Muscle layer of duodenum (tissue), 2 donors: ENCODE measurements around the gene PRTFDC1.

Source experiments
- H3K27ac ChIP-seq: one replicate; pipeline ENCODE4 v1.7.0; 2013; ENCODE audit warnings: mild to moderate bottlenecking, low read length
- H3K27me3 ChIP-seq: one replicate; pipeline ENCODE4 v1.7.0; 2013; ENCODE audit warnings: low read depth, mild to moderate bottlenecking, control low read depth, low read length
- H3K36me3 ChIP-seq, 2 donors: one replicate each; pipeline ENCODE4 v1.7.0; 2013; ENCODE audit warnings: low read length in 2 of 2, control low read depth in 1 of 2, mild to moderate bottlenecking in 1 of 2; ENCODE audit not compliant: insufficient read depth in 2 of 2, control insufficient read depth in 1 of 2
- H3K4me1 ChIP-seq, 2 donors: one replicate each; pipeline ENCODE4 v1.7.0; 2013; ENCODE audit warnings: low read length in 2 of 2, mild to moderate bottlenecking in 2 of 2, control low read depth in 1 of 2, moderate library complexity in 1 of 2; ENCODE audit not compliant: insufficient read depth in 2 of 2, control insufficient read depth in 1 of 2
- H3K4me3 ChIP-seq, 2 donors: one replicate each; pipeline ENCODE4 v1.7.0; 2013; ENCODE audit warnings: low read length in 2 of 2, low read depth in 1 of 2, mild to moderate bottlenecking in 1 of 2
- H3K9me3 ChIP-seq, 2 donors: one replicate each; pipeline ENCODE4 v1.7.0; 2013; ENCODE audit warnings: low read length in 2 of 2, control low read depth in 1 of 2, mild to moderate bottlenecking in 1 of 2; ENCODE audit not compliant: control insufficient read depth in 1 of 2
- donor health status: healthy.

The PRTFDC1 gene, protein sequence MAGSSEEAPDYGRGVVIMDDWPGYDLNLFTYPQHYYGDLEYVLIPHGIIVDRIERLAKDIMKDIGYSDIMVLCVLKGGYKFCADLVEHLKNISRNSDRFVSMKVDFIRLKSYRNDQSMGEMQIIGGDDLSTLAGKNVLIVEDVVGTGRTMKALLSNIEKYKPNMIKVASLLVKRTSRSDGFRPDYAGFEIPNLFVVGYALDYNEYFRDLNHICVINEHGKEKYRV

DNA sequence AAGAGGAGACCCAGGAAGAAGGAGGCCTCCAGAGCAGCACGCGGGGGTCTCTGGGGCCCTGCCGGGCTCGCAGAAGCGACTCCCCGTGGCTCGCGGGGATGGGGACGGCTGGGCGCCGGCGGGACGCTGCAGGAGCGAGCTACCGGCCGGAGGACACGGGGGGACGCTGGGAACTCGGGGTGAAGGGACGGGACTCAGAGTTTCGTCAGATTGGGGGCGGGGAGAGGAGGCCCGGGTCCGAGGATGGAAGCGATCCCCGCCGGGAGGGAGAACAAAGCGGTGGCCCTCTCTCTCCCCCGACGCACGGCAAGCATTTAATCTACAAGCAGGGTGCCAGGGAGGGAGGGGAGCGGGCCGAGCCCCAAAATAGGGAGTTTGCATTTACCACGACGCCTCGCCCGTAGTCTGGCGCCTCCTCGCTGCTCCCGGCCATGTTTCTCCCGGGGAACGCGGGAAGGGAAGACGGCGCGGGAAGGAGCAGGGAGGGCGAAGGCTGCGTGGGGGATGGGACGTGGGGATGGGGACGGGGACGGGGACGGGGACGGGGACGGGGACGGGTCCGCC lies at the start of gene PRTFDC1:
Gene PRTFDC1 (minus strand): TSS at position 464 of the 564 bp plus-strand sequence. CDS start 31 bp downstream, at position 433.
- peak within 1 kb of the TSS; percentile 60 to 65 for H3K4me3 ChIP-seq
- peak within 1 kb of the TSS; percentile 10 for H3K27ac ChIP-seq
- no peaks in the 10 kb centered on the region for H3K4me1 ChIP-seq
- H3K9me3 ChIP-seq = no peaks in the 10 kb centered on the region
- no peaks in the 10 kb centered on the region for H3K36me3 ChIP-seq
- H3K27me3 ChIP-seq = no peaks in the 10 kb centered on the region

DNA sequence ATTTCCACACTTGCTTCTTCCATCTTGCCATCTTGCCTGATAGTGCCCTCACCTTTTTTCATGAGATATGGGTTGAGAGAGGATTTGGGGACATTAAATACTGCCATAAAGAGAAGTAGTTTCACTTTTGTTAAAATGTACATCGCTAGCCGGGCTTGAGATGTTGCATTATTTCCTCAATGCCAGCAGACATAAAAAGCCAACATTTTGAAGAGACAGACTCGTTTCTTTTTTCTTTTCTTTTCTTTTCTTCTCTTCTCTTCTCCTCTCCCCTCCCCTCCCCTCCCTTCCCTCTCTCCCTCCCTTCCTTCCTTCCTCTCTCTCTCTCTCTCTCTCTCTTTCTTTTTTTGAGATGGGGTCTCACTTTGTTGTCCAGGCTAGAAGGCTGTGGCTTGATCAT lies 45.6 kb upstream of the PRTFDC1 start:
- H3K9me3 ChIP-seq = no peaks in the 10 kb centered on the region
- H3K27ac ChIP-seq = no peak overlapping the region
- no peaks in the 10 kb centered on the region for H3K4me1 ChIP-seq
- H3K36me3 ChIP-seq = no peaks in the 10 kb centered on the region
- no peak overlapping the region for H3K4me3 ChIP-seq
- no peaks in the 10 kb centered on the region for H3K27me3 ChIP-seq

DNA sequence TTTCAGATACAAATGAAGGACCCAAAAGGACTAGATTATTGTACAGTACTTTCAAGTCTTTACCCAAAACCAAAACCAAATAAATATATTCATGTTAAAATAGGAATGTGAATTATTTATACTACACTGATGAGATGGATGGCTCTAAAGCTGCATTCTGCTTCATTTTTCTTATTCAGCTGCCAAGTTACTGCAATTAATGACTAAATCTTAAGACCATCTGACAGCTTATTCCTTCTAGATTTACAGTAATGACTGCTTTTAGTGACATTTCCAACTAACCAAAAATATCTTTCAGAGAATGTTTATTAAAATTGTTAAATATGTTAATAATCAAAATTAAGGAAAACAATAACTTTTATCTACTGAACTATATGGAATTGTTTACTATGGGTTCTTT lies 42.7 kb upstream of the PRTFDC1 start:
- Histone ChIP-seq H3K9me3 (no peaks in the 10 kb centered on the region), H3K27ac (no peak overlapping the region), H3K36me3 (no peaks in the 10 kb centered on the region), H3K27me3 (no peaks in the 10 kb centered on the region), H3K4me3 (no peak overlapping the region), H3K4me1 (no peaks in the 10 kb centered on the region)

DNA sequence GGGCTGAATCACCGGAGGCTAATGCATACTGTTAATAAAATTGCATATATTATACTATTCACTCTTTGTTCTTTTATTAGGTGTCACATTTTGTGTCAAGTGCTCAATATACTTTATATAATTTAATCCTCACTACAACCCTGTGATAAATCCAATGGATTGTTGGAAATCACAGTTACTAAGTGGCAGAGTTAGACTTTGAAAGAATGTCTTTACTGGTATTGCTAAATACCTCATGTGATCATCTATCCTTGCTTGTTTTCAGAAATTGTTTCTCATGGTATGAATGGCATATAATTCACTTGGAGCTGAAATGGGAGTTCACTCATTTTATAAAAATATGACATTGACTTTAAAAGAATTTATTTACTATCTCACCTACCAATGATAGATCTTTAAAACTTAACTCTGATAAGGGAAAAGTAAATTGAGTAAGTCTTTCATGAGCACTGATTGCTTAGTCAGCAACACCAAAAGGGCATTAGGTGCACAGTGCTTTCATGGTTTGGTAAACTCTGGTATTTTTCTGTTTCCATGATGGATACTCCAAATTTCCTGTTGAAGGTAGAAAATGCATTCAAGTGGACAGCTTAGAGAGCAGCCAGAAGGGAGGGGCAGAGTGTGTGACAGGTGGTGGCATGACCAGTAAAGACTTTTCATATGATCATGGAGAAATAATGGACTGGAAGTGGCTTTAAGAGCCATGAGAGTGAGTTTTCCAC lies 41.0 kb upstream of the PRTFDC1 start:
- Histone ChIP-seq H3K4me3 (no peak overlapping the region), H3K27ac (no peak overlapping the region), H3K4me1 (no peaks in the 10 kb centered on the region), H3K9me3 (no peaks in the 10 kb centered on the region), H3K36me3 (no peaks in the 10 kb centered on the region), H3K27me3 (no peaks in the 10 kb centered on the region)

DNA sequence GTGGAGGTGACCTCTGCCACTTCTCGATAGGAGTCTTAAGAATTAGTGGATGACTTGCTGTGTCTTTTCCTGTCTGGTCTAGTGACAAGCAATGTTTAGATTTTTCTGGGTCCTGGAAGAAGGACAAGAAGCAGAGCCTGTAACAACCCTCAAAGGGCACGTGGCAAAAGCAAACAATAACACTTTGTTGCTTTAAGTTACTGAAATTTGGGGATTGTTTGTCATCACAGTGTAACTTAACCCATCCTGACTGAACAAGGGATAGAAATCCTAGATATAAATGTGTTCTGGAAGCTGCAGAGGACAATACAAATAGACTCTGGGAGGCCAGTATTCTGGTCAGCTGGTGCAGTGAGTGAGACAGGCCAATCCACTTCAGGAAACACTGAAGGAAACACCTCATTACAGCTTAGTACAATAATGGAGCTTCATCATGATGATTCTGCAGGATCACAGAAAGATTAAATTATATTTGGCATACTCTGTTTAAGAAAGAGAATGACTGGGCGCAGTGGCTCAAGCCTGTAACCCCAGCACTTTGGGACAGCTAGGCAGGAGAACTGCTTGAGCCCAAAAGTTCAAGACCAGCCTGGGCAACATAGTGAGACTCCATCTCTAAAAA lies 40.2 kb upstream of the PRTFDC1 start:
- H3K27me3 ChIP-seq = no peaks in the 10 kb centered on the region
- H3K9me3 ChIP-seq = no peaks in the 10 kb centered on the region
- H3K4me1 ChIP-seq = no peaks in the 10 kb centered on the region
- H3K36me3 ChIP-seq = no peaks in the 10 kb centered on the region
- H3K27ac ChIP-seq = no peak overlapping the region
- no peak overlapping the region for H3K4me3 ChIP-seq

DNA sequence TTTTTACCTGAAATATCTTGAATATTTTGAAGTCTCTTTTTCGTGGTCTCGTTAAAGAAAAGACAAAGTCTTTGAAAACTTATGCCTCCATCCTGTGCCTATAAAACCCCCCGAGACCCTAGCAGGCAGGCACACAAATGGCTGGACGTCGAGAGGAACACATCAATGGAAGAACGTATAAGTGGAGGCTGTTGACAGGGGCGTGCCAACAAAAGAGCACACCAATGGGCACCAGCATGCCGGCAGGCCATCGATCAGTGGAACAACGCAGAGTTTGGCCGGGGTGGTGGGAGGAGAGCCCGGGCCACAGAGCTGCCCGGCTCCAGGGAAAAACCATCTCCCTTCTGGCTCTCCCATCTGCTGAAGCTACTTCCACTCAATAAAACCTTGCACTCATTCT lies 38.9 kb upstream of the PRTFDC1 start:
- Histone ChIP-seq H3K4me3 (no peak overlapping the region), H3K9me3 (no peaks in the 10 kb centered on the region), H3K27ac (no peak overlapping the region), H3K27me3 (no peaks in the 10 kb centered on the region), H3K36me3 (no peaks in the 10 kb centered on the region), H3K4me1 (no peaks in the 10 kb centered on the region)

DNA sequence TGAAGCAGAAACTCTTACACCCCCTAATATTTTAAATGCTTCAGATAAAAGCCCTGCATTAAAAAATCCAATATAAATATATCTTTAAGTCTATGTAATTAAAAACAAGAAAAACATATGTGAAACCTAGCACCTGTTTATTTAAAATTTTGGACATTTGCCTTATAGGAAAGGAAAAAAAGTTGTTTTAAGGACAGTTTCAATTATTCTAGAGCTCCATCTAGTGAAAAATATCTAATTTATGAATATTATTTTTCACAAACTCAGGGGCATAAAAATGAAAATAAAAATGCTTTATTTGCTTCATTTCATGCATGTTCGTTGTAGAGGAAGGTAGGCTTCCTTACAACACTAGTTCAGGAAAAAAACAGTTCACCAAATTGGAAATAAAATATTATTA lies 37.5 kb upstream of the PRTFDC1 start:
- Histone ChIP-seq H3K9me3 (no peaks in the 10 kb centered on the region), H3K27ac (no peak overlapping the region), H3K4me3 (no peak overlapping the region), H3K27me3 (no peaks in the 10 kb centered on the region), H3K36me3 (no peaks in the 10 kb centered on the region), H3K4me1 (no peaks in the 10 kb centered on the region)

DNA sequence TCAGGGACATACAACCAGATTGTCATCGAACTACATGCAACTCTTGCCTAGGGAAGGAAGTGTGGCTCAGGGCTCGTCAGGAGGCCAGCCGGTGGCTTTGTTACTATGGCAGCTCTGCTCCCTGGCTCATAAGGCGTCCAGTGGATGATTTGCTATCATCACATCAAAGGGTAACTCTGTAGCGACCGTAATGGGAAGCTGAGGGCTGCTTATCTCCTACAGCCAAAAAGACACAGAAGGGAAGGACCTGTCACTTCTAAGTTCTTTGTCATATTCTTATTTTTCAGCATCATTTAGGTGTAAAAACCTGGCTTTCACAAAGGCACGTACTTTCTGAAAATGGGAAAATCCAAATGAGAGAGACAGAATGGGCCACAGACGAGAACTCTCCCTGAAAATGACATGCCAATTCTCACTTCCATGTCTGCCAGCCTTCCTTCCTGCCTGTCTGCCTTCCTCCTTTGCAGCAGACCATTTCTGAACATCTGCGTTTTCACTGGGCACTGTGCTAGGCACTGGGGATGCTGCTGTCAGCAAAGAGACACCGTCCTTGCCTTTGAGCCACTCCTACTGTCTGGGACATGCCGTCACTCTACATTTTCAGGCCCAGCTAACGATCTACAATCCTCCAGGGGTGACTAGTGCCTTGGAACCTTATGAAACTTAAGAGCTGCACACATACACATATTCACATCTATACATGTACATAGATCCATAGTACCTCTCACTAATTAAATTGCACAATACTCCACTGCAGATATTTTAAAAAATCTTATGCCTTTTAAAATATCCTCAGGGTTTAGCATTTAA lies 36.6 kb upstream of the PRTFDC1 start:
- no peak overlapping the region for H3K4me3 ChIP-seq
- no peaks in the 10 kb centered on the region for H3K9me3 ChIP-seq
- H3K27ac ChIP-seq = no peak overlapping the region
- H3K4me1 ChIP-seq = no peaks in the 10 kb centered on the region
- H3K27me3 ChIP-seq = no peaks in the 10 kb centered on the region
- no peaks in the 10 kb centered on the region for H3K36me3 ChIP-seq

DNA sequence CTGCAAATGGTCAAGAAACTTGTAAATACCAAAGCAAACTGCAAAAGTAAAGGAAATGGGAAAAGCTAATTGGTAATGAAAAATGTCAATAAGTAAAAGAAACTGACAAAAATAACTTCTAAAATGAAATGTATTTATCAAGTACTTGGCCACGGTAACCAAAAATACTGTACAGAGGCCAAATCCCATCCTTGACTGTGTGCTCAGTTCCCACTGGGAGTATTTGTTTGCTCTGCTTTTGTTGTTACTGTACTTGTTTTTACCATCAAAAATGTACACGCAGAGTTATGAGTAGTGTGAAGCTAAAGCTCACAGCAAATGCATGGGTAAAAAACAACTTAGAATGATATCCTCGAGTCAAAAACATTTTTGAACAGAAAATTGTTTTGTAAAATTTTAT lies 32.5 kb upstream of the PRTFDC1 start:
- H3K36me3 ChIP-seq = no peaks in the 10 kb centered on the region

DNA sequence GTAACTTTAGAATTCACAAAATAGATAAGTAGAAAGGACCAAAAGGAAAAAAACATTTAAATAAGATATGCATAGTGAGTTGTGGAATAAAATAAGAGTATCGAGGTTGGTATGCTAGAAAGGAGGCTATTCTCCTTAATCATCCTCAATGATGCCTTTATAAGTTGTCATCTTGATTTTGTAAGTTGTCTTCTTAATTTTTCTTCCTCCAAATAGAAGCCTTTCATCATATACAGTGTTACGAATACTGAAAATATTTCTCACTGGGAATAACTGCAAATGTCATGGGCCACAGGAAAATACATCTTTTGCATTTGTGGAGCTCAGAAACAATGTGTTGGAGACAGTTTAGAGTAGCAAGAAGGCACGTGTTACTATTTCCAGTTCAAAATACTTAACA lies 31.5 kb upstream of the PRTFDC1 start:
- Histone ChIP-seq H3K4me3 (no peak overlapping the region), H3K36me3 (no peaks in the 10 kb centered on the region), H3K4me1 (no peaks in the 10 kb centered on the region), H3K9me3 (no peaks in the 10 kb centered on the region), H3K27me3 (no peaks in the 10 kb centered on the region), H3K27ac (no peak overlapping the region)

More for the DNA sequence above, 32.5 kb upstream of the PRTFDC1 start:
- Histone ChIP-seq H3K4me3 (no peak overlapping the region), H3K27me3 (no peaks in the 10 kb centered on the region), H3K27ac (no peak overlapping the region), H3K4me1 (no peaks in the 10 kb centered on the region), H3K9me3 (no peaks in the 10 kb centered on the region)

DNA sequence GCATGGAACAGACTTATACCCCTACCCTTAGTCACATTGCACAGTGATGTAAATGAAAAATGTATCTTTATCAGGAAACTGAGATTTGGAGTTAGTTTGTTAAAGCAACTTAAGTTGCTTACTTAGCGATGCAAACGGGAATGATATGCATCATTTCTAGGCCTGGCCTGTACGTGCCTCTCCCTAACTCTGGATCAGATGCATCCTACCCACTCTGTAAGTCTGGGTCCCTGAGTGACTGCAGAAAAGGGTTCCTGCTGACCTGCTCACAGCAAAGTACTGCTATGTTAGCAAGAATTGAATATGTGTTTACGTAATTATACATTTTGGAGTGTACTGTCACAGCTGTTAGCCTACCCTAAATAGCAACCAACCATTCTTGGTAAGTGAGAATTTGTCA lies 30.7 kb upstream of the PRTFDC1 start:
- no peaks in the 10 kb centered on the region for H3K27me3 ChIP-seq
- no peak overlapping the region for H3K27ac ChIP-seq
- H3K36me3 ChIP-seq = no peaks in the 10 kb centered on the region
- no peak overlapping the region for H3K4me3 ChIP-seq
- no peaks in the 10 kb centered on the region for H3K4me1 ChIP-seq
- H3K9me3 ChIP-seq = no peaks in the 10 kb centered on the region
